NCI-H2227 (cell line): ENCODE data around the gene CDS1.
"Not testable (repeated sequence)": the region's sequence is repeated elsewhere in the genome, so short reads cannot be mapped to it uniquely, and the experiment has no call there.

Experiments
- DNase-seq: peaks from one replicate; lab custom pipeline; 2025; ENCODE audit not compliant: unreplicated experiment; lab: John Stamatoyannopoulos, UW

The CDS1 gene

DNA sequence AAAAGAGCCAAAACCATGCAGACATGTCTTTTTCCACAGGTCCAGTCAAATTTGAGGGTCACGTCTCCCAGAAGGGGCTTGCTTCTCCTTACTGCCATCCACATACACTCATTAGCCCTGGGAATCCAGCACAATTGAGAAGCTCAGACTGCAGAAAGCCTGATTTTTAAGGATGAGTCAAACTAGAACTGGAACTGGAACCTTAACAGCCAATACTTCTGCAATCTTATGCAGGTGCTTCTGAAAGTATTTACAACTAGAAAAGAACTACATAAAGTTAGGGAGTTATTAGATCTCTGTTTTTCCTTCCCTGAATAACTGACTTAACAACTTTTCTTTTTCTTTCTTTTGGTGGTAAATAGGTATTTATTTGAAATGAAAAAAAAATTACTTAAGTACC lies 86.3 kb downstream of the CDS1 start:
- DNase-seq = no peak

DNA sequence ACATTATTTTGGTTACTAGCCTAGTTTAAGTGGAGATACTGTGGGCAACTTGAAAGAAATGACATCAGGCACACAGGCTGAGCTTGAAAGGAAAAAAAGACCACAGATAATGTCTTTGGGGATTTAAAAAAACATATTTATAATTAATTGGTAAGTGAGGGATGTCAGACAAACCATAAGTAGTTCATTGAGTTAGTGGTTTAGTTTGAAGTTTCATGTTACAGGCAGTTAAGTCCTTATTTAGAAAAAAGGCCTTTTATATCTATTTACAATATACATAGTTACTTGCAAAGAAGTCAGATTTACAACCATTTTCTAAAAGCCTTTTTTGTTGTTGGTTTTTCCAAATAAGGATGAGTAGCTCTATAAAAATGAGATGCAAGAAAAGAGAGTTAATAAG lies 89.2 kb downstream of the CDS1 start:
- DNase-seq = no peak

DNA sequence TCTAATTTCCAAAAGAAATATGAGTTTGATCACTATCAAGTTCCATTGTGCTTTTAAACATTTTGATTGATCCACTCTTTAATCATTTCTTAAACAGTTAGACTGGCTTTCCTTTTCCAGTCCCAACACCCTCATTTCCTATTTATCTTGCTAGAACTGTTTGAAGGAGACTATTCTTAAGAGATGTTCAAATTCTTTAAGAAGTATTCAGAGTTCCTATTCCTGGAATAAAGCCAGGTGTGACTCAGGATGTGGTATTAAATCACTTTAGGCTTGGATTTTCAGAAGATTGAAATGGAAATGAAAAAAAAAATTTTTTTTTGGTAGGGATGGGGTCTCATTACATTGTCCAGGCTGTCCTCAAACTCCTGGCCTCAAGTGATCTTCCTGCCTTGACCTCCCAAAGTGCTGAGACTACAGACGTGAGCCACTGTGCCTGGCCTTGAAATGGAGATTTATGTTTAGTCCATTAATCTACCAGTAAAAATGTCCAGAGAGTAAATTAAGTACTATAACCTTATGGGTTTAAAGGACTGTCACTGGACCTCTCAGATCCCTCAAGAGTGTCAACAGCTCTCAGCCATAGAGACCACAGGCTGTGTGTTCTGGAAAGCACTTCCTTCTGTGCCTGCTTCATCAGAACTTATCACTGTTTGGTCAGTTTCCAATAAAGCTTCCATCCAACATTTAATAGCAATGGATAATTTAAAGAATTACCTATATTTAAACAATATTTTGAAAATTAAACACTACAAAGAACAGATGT lies 90.7 kb downstream of the CDS1 start:
- DNase-seq = no peak

DNA sequence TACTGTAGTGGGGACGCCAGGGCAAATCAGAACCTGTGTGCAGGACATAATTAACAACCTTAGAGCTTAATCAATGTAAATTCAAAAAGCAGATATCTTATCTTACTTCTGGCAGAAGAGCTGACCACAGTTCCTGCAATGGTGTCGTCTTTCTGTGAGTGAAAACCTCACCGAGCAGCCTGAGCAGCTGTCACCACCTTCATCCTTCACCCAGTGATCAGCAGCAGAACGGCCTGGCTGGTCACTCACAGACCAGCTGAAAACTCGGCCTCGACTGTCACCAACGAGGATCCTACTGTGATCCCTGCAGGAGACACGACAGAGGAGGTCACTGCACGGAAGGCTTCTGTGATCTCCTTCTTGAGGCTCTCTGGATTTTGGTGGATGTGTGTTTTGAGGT lies 94.2 kb downstream of the CDS1 start:
- no peak for DNase-seq

DNA sequence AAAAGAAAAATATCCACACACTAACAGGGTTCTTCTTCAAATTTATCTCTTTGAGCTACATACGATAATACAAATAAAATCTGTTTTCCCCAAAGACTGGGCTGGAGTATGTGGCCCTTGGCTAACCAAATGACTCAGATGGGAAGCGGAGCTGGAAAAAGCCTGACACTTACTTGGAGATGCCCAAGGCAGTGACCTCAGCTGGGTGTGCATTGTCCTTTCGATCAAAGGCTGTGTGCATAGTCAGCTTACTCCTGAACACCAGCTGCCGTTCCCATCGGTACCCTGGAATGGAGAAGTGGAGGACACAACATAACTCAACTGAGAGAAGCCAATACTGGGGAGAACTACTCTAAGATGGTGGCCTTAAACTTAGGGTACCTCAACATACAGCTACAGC lies 95.1 kb downstream of the CDS1 start:
- no peak for DNase-seq

DNA sequence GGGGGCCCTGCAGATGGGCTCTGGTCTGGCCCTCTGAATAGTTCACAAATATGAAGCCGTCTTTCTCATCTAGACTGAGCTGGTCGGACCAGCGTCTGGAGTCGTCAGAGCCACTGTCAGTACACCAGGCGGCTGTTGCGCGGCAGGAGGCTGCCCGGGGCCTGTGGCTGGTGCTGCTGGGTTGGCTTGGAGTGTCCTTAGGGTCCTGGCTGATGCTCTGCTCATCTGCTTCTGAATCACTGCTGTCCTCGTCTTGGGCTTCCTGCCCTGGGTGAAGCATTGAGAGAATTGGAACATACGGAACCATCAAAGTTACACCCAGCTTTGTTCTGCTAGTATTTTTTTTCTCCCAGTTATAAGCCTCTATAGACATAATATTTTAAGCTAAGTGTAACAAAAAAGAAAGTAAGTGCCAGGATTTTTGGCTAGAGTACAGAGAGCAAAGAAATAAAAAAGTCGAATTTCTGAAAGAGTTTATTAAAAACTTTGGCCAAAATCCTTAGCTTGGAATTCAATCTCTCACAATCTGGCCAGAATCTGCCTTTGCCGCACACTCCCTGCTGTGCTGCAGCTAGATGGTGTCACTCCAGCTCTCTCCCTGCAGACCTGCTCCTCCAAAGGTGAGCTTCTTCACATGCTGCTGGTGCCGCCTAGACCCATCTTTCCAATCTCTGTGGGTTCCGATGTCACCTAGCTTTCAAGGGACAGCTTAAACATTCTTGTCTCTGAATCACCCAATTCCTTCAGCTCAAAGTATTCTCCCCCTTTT lies 96.2 kb downstream of the CDS1 start:
- no peak for DNase-seq

DNA sequence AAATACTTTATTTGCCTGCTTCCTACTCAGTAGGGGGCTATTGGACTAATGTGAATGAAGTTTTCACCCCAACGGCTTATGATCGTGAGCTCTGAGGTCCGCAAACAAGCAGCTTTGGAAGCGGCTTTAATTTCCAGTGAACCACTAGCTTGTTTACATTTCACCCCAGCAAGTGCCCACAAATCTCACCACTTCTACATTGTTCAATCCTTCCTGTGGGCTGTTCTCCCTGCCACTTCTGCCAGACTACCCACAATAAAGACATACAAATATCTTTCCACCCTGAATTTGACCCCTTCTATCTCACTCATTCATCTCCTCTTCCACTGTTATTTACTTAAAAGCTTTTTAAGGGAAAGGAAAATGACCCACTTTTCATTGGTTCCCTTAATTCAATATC lies 98.0 kb downstream of the CDS1 start:
- DNase-seq = peak; percentile 9

DNA sequence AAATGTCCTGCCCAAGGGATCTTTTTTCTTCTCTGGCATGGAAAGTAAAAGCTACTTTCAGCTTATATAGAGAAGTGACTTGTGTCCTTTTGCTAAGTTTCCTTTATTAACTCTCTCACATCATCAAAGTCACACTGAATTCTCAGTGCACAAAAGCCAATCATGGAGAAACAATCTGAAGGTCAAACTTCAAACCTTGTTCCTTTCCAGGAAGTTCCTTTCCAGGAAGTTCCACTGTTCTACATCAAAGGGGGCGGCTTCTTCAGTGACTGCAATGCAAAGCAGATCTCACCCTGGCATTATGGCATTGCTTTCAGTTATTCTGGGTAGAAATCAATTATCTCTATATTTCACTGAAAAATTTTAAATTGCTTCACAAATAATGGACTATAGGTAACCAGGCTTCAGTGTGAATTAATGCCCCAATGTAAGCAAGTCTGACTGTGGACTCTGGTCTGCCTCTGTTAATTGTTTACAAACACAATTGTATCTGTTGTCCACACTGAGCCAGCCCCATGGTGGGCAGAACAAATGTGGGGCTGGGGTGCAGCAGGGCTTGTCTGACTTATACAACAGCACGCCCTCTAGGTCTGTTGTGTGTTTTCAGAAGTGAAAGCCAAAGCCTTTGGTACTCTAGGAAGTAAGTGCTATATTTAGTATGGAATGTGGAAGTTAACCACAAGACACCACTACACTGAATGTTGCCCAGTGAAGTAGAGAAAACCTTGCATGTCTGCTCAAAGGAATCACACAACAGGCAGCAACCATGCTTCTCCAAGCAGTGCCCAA lies 98.8 kb downstream of the CDS1 start:
- no peak for DNase-seq

DNA sequence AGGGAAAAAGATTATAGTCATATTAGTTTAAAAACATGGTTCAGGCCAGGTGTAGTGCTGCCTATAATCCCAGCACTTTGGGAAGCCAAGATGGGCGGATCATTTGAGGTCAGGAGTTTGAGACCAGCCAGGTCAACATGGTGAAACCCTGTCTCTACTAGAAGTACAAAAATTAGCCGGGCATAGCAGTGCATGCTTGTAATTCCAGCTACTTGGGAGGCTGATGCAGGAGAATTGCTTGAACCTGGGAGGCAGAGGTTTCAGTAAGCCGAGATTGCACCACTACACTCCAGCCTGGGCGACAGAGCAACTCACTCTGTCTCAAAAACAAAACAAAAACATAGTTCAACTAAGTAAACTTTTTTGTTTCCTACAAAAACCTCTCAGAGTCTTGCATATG lies 99.7 kb downstream of the CDS1 start:
- DNase-seq = not testable (repeated sequence)

DNA sequence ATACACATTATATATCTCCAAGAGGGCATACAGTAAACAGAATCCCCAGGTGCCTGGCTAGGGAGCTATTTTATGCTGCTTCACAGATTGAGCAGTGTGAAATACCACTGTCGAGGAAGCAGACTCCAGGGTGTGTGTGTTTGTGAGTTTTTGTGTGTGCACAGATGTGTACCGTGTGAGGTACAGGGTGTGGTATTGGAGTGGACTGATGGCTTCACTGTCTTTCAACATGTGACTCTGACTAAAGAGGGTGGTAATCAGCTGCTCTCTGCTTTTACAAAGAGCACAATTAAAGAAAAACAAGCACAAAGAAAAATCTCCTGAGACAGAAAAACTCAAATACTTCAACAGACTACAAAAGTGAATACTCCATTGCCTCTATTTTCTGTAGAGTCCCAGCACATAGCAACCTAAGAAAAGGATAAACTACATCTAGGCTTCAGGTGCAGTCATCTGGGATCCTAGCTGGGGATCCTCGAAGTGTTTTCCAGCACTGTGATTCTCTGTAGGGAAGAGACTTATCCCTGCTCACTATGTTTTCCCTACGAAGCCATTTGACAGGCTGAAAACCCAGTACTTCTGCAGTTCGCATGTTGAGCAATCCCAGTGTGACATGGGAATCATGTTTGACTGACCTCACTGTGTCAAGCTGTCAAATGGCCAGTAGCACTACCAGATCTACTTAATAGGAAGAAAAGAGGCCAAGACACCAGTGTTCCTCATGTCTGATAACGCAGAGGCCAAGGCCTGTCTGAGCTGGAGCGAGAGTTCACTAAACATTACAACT lies 100.3 kb downstream of the CDS1 start:
- DNase-seq = no peak

DNA sequence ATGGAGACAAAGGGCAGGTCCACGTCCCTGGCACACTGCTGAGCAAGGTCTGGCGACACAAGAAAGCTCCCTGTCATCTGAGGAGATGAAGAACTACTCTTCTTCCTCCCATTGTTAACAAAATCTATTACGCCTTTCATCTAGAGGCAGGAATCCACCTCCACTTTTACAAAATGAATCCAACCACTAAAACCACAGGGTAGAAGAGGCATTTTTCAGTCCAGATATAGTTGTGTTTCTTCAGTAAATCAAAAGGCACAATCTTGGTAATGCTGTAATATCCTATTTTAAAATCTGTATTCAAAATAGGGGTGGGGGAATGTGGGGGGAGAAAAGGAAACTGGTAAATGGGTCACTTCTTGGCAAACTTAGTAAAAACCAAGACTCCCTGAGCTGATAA lies 101.4 kb downstream of the CDS1 start:
- no peak for DNase-seq

DNA sequence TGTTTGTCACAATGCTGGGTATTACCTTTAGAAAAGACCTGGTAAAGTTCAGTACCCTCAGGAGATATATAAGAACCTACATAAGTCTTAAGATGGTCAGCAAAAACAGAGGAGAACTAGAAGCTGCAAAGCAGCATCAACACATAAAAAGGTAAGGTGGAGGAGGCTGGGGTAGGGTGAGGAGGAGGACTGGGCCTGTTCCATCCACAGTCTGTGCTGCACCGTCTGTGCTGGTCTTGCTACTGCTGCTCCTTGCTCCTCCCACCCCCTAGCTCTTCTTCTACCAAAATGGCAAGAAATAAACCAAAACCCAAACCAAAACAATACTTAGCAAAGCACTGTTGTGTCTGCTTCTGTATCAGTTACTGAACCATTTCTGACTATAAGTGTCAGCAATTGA lies 102.2 kb downstream of the CDS1 start:
- DNase-seq = no peak

DNA sequence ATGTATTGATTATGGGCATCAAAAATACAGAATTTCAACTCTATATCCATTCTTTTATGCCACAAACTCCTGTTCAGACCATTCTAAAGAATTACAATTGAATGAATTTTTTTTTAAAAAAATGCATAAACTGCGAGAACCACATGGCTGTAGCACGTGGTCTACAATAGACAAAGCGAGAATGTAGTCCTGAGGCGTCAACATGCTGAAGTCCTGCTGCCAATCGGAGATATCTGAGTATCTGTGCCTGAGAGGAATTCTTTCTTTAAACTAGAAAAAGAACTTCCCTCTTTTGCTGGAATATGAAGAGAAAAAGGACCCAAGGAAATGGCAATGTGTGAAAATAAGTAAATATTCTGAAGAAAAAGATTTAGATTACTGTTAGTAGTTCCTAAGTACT lies 105.7 kb downstream of the CDS1 start:
- no peak for DNase-seq

DNA sequence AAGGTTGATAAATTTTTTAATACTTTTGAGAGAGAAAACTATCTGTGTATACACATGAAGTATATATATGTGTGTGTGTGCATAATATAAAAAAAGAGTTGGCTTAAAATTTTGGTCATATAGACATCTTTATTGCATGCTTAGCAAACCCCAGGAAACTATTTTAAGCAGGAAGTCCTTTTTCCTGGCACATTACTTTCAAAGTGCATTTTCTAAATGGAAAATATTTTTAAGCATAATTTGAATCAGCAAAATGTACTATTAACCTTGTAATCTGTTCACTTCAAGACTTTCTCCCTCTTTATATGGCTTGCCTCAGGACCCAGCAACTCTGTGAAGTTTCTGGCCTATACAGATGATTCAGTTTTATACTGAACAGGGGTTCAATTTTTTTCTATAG lies 106.3 kb downstream of the CDS1 start:
- DNase-seq = no peak

DNA sequence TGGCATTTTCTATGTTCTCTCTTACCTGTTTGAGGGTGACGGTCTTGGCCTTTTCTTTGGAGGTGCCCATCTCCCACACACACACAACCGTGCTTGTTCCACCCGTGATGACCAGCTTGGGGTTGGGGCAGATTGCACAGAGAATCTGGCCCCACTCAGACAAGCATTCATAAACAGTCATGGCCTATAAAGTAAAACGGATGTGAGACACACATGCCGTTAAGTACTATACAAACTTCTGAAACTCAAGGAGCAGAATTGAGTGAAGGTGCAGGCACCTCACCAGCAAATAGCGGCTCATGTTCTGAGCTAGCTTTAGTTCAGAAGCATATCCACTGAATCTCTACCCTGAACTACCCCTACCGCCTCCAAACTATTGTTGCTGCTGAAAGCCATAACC lies 107.6 kb downstream of the CDS1 start:
- no peak for DNase-seq

DNA sequence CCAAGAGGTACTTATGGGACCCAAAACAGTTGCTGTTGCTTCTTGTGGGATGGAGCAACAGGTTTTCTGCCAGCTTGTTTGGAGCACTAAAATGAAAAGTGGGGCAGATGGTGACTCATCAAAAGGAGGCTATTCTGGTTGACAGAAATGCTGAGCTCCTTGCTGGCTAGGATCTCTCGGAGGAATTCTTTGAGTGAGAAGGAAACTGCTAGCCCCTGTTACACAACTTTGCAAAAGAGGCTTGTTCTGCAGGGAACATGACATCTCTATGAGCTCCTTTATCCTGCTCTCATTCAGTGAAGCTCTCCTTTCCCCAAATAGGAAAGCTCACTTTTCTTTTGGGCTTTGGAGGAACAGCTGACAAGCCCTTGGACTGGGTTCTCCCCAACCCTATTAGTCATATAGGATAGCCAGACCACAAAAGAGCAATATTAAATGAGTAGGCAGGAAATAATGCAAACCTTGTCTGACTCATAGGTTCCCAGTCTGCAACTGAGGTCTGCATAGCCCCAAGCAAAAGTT lies 108.3 kb downstream of the CDS1 start:
- DNase-seq = no peak

DNA sequence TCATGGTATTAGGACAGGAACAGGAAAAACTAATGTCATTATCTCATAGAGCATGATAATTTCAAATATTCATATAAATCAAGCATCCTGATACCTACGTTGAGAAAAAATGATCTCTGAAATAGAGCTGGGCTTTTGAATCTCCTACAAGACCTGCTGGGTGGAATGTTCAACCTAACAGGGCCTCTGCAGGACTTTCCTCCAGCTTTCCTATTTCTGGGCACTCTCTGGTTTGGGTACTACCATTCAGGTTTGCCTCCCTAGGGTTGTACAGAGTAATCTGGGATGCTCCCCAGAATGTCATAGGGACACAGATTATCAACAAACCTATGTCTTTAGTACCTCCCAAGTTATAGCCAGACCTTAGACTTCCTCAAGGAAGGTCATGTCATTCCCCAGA lies 108.9 kb downstream of the CDS1 start:
- DNase-seq = no peak

DNA sequence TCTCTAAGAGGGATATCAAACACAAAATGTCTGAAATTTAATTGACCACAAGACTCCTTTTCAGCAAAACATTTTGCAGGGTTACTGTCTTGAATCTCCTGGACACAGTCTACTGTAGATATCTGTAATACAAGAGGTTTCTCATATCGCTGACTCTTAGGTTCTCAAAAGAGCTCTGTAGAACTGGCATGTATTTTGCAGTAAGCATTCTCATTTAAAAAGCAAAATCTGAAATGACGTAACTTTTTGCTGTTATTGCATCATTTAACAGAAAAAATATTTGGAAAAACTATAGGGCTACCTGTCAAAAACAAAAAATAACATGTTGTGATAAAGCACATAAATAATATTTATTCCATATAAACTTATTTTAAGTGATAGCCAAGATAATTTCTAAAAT lies 114.2 kb downstream of the CDS1 start:
- DNase-seq = no peak

DNA sequence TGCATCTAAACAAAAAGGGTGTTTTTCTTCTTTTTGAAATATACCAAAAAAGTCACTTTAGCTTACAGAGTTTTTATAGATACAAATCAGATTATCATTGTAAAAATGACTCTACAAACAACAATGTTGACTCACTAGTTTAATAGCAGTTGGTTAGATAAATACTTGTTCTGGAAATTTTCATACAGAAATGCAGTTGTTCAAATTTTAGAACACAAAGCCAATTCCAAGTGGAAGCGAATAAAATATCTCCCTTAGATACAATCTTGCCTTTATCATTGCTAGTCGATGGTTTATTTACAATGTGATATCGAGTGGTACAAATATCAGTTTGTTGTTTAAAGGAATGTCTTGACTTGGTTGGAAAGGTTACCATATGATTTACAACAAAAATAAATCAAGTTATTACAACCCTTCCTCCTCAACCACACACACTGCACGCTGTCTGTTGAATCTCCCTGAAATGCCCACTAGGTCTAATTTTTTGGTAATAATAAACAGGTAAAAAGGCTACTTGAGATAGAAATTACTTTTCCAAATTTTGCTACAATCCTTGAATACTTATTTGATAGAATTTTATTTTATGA lies 114.8 kb downstream of the CDS1 start:
- no peak for DNase-seq

DNA sequence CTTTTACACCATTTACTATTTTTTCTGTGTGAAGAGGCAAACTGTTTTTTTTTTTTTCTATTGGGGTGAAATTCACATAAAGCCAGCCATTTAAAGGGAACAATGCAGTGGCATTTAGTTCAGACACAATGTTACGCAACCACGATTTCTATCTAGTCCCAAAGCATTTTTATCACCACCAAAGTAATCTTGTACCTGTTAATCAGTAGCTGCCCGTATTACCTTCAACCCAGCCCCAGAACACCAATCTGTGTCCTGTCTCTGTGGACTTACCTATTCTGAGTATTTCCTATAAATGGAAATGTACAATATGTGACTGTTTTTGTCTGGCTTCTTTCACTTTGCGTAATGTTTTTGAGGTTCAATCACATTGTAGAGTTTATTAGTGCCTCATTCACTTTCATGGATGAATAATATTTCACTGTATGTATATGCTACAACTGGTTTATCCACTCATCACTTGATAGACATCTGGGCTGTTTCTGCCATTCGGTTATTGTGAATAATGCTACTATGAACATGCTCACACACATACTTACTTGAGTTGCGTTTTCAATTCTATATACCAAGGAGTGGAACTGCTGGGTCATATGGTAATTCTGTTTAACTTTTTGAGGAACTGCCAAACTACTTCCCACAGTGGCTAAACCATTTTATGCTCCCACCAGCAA lies 116.2 kb downstream of the CDS1 start:
- no peak for DNase-seq
